HG02610 (cell line): ENCODE measurements around the gene SH3BP5L.
"Not testable (repeated sequence)": the region's sequence is repeated elsewhere in the genome, so short reads cannot be mapped to it uniquely, and the experiment has no call there.

Source experiments
- ATAC-seq: cut with Tn5 transposase; IDR thresholded peaks from one replicate; pipeline ENCODE4 v1.9.1; 2021; ENCODE audit warnings: mild to moderate bottlenecking, moderate library complexity; ENCODE audit not compliant: unreplicated experiment

Gene SH3BP5L

DNA sequence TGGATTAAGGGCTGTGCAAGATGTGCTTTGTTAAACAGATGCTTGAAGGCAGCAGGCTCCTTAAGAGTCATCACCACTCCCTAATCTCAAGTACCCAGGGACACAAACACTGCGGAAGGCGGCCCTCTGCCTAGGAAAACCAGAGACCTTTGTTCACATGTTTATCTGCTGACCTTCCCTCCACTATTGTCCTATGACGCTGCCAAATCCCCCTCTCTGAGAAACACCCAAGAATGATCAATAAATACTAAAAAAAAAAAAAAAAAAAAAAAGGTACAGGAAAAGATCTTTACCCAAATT, 5.0 kb upstream of the SH3BP5L start:
- ATAC-seq, result not testable (repeated sequence)

DNA sequence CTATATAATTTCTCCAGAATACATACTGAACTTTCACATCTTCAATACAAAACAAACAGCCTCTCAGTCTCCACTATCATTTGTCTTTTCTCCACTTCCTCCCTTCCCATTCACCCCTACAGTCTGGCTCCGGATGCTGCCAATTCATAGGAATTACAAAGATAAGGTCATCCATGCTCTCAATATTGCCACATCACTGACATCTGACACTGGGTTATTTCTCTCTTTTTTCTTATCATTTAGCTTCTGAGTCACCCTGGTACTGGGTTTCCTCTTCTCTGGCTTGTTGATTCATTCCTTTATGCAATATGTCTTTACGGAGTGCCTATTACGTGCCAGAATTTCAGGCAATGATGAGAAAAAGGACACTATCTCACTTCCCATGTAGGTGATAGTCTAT, 3.1 kb upstream of the SH3BP5L start:
- no peak for ATAC-seq

DNA sequence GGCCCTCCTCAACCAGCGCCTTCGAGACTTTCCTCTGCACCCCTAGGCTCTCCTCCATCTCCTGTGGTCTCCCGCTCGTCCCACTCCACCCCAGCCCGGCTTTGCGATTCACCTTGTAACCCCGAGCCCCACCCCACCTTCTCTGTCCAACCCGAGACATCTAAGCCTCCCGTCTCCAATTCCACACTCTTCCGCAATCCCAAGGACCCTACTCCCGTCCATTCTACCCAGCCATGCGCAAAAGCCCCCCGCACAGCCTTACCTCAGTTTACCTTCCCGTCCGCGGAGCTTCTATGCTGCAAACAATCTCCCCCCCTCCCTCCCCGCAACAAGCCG, 174 bp downstream of the SH3BP5L start:
- peak; percentile 1 for ATAC-seq

DNA sequence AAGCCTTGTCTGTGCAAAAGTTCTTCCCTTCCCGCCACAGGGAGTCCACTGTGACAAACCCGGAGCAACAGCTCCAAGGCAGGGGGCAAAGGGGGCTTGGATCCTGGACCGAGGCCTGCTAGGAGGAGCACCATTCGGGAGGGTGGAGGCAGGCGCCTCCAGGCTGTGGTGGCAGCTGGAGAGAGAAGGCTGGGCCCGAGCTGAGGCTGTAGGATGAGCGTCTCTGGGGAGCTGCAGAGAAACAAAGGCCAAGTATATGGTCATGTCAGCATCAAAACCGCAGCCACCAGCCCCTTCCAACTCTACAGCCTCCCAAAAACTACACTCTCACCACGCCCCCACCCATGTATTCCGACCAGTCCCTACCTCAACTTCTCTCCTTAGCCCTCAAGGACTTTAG, 579 bp downstream of the SH3BP5L start:
- no peak for ATAC-seq

DNA sequence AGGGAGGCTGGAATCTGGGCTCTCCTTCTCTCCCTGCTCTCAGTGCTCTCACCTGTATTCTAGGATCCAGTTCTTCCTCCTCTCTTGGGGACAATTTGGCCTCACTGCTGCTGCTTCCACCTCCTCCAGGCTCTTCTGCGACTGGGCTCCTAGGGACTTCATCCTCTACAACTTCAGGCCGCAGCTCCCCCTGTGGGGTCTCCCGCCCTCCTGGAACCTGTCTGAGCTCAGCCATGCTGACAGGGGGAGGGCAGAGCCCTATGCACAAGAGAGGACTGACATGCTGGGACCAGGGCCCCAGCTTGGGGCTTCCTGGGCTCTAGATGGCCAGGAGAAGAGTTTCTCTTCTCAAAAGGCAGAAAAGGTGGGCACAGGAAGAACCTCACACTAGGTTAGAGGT, 1.0 kb downstream of the SH3BP5L start:
- no peak for ATAC-seq

DNA sequence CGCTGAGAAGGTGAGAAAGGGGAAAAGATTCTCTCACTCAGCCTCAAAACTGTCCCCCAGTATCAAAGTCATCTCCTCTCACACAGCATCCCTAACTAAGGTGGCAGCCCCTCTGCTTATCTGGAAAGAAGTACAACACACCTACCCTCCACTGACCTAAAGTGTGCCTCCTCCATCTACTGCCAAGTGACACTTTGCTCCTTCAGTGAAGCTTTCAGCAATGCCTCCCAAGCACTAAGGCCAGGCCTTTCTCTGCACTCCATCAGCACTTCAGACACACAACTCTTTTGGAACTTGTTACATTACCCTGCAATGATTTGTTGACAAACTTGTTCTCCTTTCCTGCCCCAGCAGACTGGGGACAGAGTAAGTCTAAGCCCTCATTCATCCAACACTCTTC, 1.4 kb downstream of the SH3BP5L start:
- ATAC-seq, result no peak

DNA sequence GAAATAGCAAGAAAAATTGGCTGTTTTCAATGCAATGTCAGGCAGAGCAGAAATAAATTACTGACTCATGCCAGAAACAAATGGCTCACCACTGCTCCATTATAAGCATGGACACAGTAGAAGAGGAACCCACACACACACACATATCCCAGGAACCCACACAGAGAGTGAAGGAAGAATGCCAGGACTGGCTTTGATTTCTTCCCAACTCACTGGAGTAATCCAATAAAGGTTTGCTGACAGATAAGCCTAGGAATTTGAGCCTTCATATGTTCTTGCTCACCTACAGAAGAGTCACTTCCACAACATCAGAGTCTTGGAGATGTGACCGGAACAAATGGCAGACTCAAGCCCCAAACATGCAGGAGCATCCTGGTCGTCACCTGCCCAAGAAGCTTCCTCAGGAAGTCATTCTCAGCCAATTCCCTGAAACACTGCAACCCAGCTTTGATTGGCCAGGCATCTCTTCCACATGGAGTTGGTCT, 2.2 kb downstream of the SH3BP5L start:
- no peak for ATAC-seq

DNA sequence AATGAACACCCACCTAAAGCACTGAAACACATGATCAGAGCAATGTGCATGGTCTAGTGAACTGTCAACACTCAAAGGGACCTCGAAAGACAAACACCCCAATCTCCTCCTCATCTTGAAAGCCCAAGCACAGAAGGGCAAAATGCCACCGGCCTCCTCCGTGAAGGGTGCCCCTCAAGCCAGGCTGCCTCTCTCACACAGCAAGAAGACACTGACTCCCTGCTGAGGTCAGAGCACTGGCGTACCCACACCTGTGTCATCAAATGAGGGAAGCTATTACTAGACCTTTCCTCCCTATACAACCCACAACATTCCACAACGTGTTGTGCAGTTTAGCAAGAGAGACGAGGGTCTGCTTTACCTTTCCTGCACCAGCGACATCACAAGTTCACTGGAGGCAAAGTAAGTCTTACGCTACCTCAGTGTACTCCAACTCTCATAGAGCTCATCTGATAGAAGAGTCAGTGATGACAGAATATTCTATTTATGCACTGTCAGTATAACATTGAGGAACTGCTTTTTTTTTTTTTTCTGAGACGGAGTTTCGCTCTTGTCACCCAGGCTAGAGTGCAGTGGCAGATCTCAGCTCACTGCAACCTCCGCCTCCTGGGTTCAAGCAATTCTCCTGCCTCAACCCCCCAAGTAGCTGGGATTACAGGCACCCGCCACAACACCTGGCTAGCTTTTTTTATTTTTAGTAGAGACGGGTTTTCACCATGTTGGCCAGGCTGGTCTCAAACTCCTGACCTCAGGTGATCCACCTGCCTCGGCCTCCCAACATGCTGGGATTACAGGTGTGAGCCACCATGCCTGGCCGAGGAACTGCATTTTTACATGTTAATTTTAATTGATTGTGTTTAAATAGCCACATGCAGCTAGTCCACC, 3.3 kb downstream of the SH3BP5L start:
- no peak for ATAC-seq

DNA sequence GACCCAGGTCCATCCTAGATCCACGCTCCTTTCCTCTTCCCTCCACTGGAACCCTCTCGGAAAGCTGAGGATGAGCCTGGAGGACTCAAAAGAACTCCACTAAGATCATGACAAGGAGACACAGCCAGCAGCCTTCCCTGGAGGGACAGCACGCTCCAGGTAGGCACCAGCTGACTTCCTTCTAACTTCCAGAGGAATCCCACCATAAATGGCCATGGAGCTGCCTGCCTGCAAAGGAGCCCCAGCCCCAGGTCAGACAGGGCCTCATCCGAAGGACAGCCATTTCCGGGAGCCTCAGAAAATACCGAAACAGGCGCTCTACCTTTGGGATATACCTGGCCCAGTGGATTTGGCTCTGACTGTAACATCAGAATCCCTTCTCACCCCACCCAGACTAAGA, 4.1 kb downstream of the SH3BP5L start:
- no peak for ATAC-seq

DNA sequence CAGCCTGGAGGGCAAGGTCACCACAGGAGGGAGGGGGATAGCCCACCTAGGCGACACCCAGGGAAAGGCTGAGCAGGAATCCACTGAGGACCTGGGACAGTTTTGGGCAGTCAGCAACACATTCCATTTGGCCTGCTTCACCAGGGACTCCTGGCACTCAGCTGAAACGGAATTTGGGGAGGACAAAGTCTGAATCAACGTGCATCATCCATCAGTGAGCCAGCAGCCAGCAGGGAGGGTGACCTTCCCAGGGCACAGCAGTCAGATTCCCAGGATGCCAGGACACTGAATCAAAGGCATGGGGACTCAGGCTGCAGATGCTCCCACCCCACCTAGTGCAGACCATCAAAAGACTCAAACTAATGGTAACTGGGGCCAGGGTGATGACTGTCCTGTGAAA, 4.6 kb downstream of the SH3BP5L start:
- no peak for ATAC-seq

DNA sequence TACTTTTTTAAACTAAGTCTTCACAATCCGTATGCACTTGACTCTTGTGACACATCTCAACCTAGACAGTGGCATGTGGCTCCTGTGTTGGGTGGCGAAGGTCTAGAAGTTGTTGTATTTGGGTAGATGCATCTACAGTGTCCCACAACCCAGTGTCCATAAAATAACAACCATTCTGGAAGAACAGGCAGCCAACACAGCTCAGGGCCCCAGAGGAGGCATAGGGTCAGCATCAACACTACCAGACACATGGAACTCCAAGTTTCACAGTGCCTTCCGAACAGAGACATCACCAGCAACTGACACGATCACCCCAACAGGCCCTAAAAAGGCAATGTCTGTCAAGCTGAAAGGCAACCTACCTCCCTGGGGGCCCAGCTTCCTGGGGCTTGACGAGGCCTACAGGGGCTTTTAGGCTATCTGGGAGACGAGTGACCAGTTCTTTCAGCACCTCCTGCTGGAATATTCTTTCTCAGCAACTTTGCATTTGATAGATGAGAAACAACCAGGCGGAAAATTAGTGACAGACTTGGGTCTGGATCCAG, 5.6 kb downstream of the SH3BP5L start:
- ATAC-seq, result no peak

DNA sequence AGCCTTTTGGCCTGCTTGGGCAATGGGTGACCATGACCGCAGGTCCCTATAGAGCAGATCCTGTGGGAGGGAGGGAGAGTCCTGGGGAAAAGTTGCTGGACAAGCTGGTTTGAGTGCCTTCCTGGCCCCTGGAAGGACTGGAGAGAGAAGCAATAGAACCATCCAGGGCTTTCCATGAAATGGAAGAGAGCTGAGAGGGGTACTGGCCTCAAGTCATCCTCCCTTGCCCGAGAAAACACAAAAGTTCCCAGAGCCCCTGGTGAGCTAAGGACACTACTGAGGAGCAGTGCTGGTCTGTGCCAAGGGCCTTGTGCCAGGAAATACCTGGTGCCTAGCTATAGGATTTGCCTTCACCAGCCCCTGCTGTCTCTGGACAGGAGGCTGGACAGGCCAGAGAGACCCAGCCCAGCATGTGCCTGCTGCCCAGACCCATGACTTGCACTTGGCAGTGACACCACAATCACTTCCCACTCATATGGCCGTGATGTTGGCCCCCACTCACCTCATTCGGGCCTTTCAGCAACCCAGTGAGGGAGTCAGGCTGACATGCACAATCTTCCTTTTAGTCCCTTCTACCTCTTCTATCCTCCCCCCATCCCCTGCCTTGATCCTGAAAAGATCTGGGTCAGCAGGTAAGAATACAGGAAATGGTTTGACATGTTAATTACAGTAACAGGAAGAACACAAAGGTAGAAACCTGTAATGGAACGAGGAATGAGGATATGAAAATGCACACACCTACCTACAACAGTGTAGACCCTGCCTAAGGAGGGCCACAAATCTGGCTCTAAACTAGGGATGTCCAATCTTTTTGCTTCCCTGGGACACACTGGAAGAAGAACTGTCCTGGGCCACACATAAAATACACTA, 7.0 kb downstream of the SH3BP5L start:
- ATAC-seq, result peak; percentile 39

DNA sequence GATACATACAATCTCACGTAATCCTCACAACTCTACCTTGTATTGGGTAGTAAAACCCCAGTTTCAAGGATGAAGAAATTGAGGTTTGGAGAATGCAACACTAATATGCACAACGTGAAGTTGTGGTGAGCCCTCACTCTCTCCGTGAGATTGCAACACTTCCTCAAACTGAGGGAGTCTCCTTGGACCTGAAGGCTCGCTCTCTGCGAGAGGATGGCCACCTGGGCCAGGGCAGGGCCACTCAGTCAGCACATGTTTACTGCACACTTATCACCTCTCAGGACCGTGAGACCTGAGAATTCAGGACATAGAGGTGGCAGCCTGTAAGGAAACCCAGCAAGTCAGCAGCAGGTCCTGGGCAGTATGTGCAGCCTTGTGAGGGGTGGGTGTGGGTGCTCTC, 8.7 kb downstream of the SH3BP5L start:
- ATAC-seq, result no peak

DNA sequence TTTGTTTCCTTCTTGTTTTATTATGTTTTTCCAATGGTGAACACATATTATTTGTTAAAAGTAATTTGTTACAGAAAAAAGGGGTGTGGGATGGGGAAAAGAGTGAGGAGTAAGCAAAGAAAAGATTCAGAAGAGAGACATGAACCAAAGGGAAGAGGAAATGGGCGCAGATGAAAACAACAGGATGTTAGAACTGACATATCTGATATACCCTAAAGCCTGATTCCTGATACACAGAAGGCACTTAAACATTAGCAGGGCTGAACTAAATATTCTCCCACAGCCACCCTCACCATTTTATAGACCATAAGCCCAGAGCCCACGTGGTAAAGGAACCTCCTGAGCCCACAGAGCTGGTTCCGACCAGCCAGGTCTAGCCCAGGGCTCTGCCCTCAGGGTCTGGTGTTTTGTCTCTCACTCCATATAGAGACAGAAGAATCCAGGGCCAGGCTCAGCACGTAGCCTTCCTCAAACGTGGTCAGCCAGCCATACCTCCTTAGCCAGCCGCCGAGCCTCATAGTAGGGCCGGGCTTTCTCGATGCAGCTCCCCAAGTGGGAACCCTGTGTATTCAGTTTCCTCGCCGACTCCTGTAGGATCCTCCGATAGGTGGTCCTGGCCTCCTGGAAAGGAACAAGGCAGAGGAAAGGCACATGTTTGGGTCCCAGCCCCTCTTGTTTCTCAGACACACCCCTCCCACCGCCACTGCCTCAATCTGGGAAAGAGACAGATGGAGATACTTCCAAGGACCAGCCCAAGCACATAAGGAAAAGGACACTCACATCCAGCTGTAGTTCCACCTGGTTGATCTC, 9.5 kb downstream of the SH3BP5L start:
- no peak for ATAC-seq

DNA sequence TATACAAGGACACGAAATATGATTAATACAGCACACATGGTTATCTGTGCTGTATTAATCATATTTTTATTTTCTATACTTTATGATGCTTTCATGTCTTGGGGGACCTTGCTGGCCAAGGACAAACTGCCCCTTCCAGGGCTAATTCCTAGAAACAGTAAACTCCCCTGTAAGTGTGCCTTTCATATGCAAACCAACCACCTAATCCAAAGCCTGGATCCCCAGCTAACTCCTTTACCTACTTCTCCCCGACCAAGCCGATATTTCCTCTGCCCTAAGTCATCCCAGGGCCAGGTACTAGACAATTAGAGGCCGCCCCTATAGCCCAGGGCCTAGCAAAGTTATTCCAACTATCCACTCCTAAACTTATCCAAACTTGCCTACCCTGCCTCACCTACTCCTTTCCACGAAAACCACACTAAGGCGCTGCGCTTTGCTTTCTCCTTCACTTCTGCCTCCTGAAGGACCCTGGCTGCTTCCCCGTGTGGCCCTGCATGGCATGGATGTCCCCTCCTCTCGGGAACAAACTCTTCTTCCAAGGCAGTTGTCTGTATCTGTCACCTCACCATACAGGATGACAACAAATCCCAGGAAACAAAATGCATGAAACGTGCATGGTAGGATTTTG, 10.2 kb downstream of the SH3BP5L start:
- no peak for ATAC-seq

DNA sequence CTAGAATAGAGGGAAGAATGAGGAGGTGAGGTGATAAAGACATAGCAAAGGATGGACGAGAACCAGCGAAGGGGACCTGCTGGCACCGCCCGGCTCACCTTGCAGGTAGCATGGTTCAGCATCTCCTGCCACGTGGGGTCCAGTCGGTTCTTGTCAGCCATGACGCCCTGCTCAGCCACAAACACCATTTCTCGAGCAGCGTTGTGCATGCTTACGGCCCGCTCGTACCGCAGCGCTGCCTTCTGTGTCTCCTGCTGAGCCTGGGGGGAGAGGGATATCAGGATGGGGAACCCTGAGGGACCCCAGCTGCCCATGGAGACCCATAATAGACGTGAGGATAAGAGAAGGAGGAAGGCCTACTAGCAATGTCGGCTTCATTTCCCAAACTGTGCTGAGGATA, 11.4 kb downstream of the SH3BP5L start:
- no peak for ATAC-seq

DNA sequence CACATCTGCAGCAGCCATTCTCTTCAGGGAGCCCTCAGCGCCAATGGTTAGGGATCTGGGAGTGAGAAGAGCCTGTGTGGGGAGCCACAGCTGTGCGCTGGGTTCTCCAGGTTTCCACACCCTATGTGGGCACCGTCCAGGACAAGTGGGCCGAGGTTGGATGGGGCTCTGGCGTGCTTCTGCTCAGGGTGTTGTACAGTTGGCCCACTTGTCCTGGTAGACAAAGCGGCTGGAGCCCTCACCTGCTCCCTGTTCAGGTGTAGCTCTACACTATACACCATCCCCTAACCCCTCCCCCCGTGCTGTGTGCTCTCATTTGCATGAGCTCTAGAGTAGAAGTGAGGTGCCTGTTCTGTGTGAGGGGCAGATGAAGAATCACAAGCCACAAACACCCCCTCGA, 12.2 kb downstream of the SH3BP5L start:
- no peak for ATAC-seq

DNA sequence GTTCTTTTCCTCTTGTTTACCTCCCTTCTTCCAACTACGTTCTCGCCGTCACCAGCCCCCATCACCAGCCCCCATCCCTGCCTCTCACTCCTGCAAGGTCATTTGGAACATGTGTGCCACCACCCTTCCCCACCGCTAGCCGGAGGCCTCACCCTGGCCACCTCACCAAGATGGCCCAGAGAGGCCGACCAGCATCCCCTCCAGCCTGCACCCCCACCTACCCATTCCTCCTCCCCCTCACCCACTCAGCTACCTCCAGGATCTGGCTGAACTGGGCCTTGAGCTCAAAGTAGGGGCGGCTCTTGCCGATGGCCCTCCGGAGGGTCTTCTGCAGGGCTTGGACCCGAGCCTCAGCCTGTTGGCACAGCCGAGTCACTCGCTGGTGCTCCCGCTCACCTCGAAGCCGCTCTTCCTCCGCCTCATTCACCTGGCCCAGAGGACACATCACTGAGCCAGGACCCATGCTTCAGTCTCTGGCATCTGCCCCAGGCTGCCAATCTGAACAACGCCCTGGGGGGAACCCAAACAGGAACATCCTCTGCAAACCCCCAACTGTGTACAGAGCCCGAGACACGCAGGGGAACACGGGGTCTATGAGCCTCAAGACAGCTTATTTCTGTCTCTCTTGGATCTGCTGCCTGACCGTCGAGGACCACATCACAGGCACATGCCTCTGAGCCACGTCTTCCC, 12.8 kb downstream of the SH3BP5L start:
- ATAC-seq, result no peak

DNA sequence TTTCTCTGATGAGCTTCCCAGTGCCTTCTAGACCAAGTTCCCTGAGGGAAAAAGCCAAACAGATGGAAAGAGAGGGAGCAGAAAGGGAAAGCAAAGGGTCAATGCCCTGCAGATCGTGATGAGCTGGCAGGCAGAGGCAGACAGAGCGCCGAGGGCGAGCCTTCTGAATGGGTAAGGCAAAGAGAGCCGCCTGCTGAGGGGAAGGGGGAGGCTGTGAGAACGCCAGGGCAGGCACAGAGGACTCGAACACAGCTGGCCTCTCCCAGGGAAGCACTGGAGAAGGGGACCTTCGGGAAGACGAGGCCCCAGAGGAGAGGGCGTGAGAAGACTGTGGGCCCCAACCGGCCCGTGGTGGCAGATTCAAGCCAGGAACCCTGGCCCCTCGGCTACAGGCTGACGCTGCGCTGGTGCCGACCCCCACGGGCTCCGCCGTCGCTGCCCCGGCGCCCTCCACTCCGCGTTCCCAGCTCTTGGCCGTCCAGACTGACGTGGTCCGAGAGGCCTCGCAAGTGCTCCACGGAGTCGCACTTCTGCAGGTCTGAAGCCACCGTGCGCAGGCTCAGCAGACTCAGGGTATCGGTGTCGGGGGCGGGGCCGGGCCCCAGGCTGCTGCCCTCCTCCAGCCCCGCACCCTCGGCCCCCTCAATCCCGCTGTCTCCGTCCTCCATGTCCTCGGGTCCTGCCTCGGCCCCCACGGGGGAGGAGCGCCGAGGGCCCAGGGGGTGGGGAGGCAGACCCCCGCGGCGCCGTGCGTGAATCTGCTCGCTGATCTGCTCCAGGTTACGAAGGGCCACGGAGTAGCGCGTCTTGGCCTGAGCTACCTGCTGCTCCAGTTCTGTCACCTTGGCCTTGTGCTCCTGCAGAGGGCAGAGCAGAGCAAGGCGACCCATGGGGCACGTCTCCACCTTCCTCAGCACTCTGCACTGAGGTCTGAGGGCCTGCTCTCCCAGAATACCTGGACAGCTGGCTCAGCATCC, 13.9 kb downstream of the SH3BP5L start:
- no peak for ATAC-seq
